H1 (cell line): ENCODE data around the gene TMEM151B. TPM values are rescaled to one million over a fixed set of nuclear protein-coding genes. Genes with fewer than 3 reads are reported as not detected.

Experiments
- RNF2 ChIP-seq: fragments of 200-900, 300-1000 bp; sonication (generic); IDR thresholded peaks from 2 replicates; pipeline ENCODE4 v1.7.1; 2016; ENCODE audit warnings: borderline replicate concordance, low read depth, mild to moderate bottlenecking, antibody characterized with exemption, low read length; ENCODE audit not compliant: poor library complexity, severe bottlenecking; ENCODE audit errors: missing control alignments
- SUZ12 ChIP-seq: fragments of 200-600 bp; sonication (generic); IDR thresholded peaks from 2 replicates; pipeline ENCODE4 v1.6.1; 2012; ENCODE audit warnings: mild to moderate bottlenecking, inconsistent platforms, low read length, moderate library complexity, mixed read lengths
- TAF7 ChIP-seq: optimal IDR thresholded peaks from 2 replicates; pipeline ENCODE3; 2011; ENCODE audit warnings: low read depth, mild to moderate bottlenecking, inconsistent platforms, low read length, moderate library complexity, borderline replicate concordance
- polyA plus RNA-seq, 7 experiments: library from polyadenylated mRNA; depleted of rRNA in 3 of 7; stranded (reverse) in 5 of 7; unstranded in 2 of 7; fragments of >200 nt in 5 of 7; fragments of 200-250 nt in 2 of 7; gene quantifications; 1 replicate in 5 of 7; 2 replicates in 1 of 7; 4 replicates in 1 of 7; pipeline versions ENCODE4 v1.2.1 to v1.2.3, GENCODE V29; 2011 to 2013; ENCODE audit warnings: missing spikeins in 2 of 7, mixed read lengths in 2 of 7
- total RNA-seq: library from RNA; stranded (reverse); fragmentation: NEBNext Ultra II Directional; extraction: Animal tissue kit (Norgen Biotek cat#: 25700); gene quantifications from 2 replicates; pipeline ENCODE4 v1.2.1, GENCODE V29; 2021

Gene TMEM151B
- total and polyA plus RNA-seq, 2 of the 8 experiments (the other 6 are each of a cell fraction or from before 2014, with no cell fraction given): 8.0 to 15.5 TPM

GRCh38 chr6:44228433-44228832 lies 41.8 kb upstream of the TMEM151B start (continued):
- TF ChIP-seq RNF2: no peak
- no peak for TF ChIP-seq SUZ12
- no peak for TF ChIP-seq TAF7
